H54 (cell line): ENCODE measurements around the gene NPR1.
"Not testable (repeated sequence)": the region's sequence is repeated elsewhere in the genome, so short reads cannot be mapped to it uniquely, and the experiment has no call there.

Experiments used
- DNase-seq: peaks from one replicate; pipeline ENCODE4 v3.0.0; 2011; ENCODE audit warnings: low spot score, mixed read lengths; ENCODE audit not compliant: insufficient read length
- FAIRE-seq: peaks from 3 replicates; lab custom pipeline; 2011; peaks lifted over from hg19 to GRCh38; lab: Jason Lieb, UNC
- POLR2A ChIP-seq: IDR thresholded peaks from 2 replicates; pipeline ENCODE4 v1.6.1; 2011; ENCODE audit warnings: low read depth, mild to moderate bottlenecking, low read length

Gene NPR1

GRCh38 chr1:153659175-153659534 lies 19.3 kb upstream of the NPR1 start:
- DNase-seq, result no peak
- no peak for TF ChIP-seq POLR2A
- FAIRE-seq, result no peak

- no peak for FAIRE-seq
- no peak for DNase-seq
- no peak for TF ChIP-seq POLR2A
Observed at GRCh38 chr1:153659656-153660055, 18.8 kb upstream of the NPR1 start.

GRCh38 chr1:153661111-153661708 lies 17.3 kb upstream of the NPR1 start:
- FAIRE-seq (no peak), DNase-seq (no peak)
- TF ChIP-seq POLR2A, result no peak

GRCh38 chr1:153662269-153662668 lies 16.2 kb upstream of the NPR1 start:
- no peak for TF ChIP-seq POLR2A
- DNase-seq (no peak), FAIRE-seq (no peak)

- no peak for DNase-seq
- no peak for FAIRE-seq
- TF ChIP-seq POLR2A, result no peak
Observed at GRCh38 chr1:153663211-153663610, 15.3 kb upstream of the NPR1 start.

GRCh38 chr1:153667439-153667838 lies 11.0 kb upstream of the NPR1 start:
- DNase-seq, result no peak
- no peak for FAIRE-seq
- no peak for TF ChIP-seq POLR2A

- not testable (repeated sequence) for DNase-seq, FAIRE-seq
Observed at GRCh38 chr1:153668672-153669071, 9.8 kb upstream of the NPR1 start.

- TF ChIP-seq POLR2A, result no peak
- FAIRE-seq (no peak), DNase-seq (no peak)
Observed at GRCh38 chr1:153669606-153670005, 8.9 kb upstream of the NPR1 start.

- no peak for FAIRE-seq
- no peak for DNase-seq
- no peak for TF ChIP-seq POLR2A
Observed at GRCh38 chr1:153670257-153670858, 8.1 kb upstream of the NPR1 start.

- FAIRE-seq, result peak; percentile 67
- DNase-seq, result peak; percentile 93
- TF ChIP-seq POLR2A, result peak; percentile 80
Observed at GRCh38 chr1:153670859-153671627, 7.4 kb upstream of the NPR1 start, which contains the start of gene ILF2. ILF2 (minus strand) TSS chr1:153670993; CDS start chr1:153670922, 71 bp downstream.

GRCh38 chr1:153671628-153672353 lies 6.7 kb upstream of the NPR1 start:
- not testable (repeated sequence) for FAIRE-seq, DNase-seq

- DNase-seq (no peak), FAIRE-seq (no peak)
- TF ChIP-seq POLR2A, result no peak
Observed at GRCh38 chr1:153673511-153673910, 5.0 kb upstream of the NPR1 start.

GRCh38 chr1:153677718-153678518 lies 570 bp upstream of the NPR1 start:
- DNase-seq, result peak; percentile 41
- FAIRE-seq, result no peak
- TF ChIP-seq POLR2A, result no peak
